Spinal cord (tissue), 10 donors: ENCODE measurements around the gene BMPER. TPM values are rescaled to one million over a fixed set of nuclear protein-coding genes. Genes with fewer than 3 reads are reported as not detected.

Experiments
- DNase-seq, 6 donors: peaks; one replicate each; pipeline versions ENCODE4 v3.0.0 to v3.0.0-alpha.2; 2013 to 2015; ENCODE audit warnings: low spot score in 6 of 6, low read depth in 4 of 6
- H3K27ac ChIP-seq: one replicate; pipeline ENCODE4 v1.5.1; 2013; ENCODE audit warnings: low read depth, low read length, control low read depth
- H3K27me3 ChIP-seq: one replicate; pipeline ENCODE4 v1.6.1; 2013; ENCODE audit warnings: low read length; ENCODE audit not compliant: control insufficient read depth, insufficient read depth
- H3K36me3 ChIP-seq: one replicate; pipeline ENCODE4 v1.6.1; 2013; ENCODE audit warnings: low read length; ENCODE audit not compliant: control insufficient read depth, insufficient read depth
- H3K4me1 ChIP-seq: one replicate; pipeline ENCODE4 v1.6.1; 2013; ENCODE audit warnings: low read length; ENCODE audit not compliant: control insufficient read depth, insufficient read depth
- H3K4me3 ChIP-seq: one replicate; pipeline ENCODE4 v1.5.1; 2013; ENCODE audit warnings: low read depth, low read length, control low read depth
- H3K9me3 ChIP-seq: one replicate; pipeline ENCODE4 v1.6.1; 2013; ENCODE audit warnings: low read length; ENCODE audit not compliant: control insufficient read depth, insufficient read depth
- WGBS: methylation state at CpG from one replicate; pipeline ENCODE4 v1.1.5; 2013; ENCODE audit warnings: missing lambda C conversion rate; ENCODE audit not compliant: insufficient coverage; 5-methylcytosine and 5-hydroxymethylcytosine counted together
- polyA plus RNA-seq, 2 donors: library from polyadenylated mRNA; unstranded; fragments of 120-200 nt; gene quantifications; one replicate each; pipeline ENCODE4 v1.2.1, GENCODE V29; 2013; ENCODE audit not compliant: insufficient read length in 2 of 2
- total RNA-seq, 2 donors: library from RNA; depleted of rRNA in 1 of 2; stranded (reverse); fragments of 120-200 nt in 1 of 2; fragments of >200 nt in 1 of 2; gene quantifications; one replicate each; pipeline versions ENCODE4 v1.2.3 to v1.2.4, GENCODE V29; 2013 to 2014
- donor health status: healthy.

BMPER gene
- total and polyA plus RNA-seq, 4 donors, result 16.8 to 36.3 (median 29.1) TPM

- 100% methylated on average over 1 of the region's 5 CpGs for WGBS
- Histone ChIP-seq H3K36me3 (no peaks in the 10 kb centered on the region), H3K9me3 (no peaks in the 10 kb centered on the region), H3K27me3 (no peaks in the 10 kb centered on the region), H3K27ac (no peak overlapping the region), H3K4me1 (no peaks in the 10 kb centered on the region), H3K4me3 (no peak overlapping the region)
- DNase-seq, result no peak
These were observed 17.9 kb upstream of the BMPER start for GRCh38 chr7:33887266-33887975.

- WGBS, result 71% methylated on average over 3 of the region's 4 CpGs
- H3K4me3 ChIP-seq, result no peak overlapping the region
- no peaks in the 10 kb centered on the region for H3K27me3 ChIP-seq
- peak in 1 of 6 donors; percentile 43 for DNase-seq
- no peaks in the 10 kb centered on the region for H3K9me3 ChIP-seq
- H3K4me1 ChIP-seq, result no peaks in the 10 kb centered on the region
- H3K27ac ChIP-seq, result no peak overlapping the region
- no peaks in the 10 kb centered on the region for H3K36me3 ChIP-seq
These were observed 17.2 kb upstream of the BMPER start for GRCh38 chr7:33888166-33888565.

GRCh38 chr7:33892945-33893344 lies 12.4 kb upstream of the BMPER start:
- Histone ChIP-seq H3K36me3 (no peaks in the 10 kb centered on the region), H3K9me3 (no peaks in the 10 kb centered on the region), H3K27me3 (no peaks in the 10 kb centered on the region), H3K27ac (no peak overlapping the region), H3K4me3 (no peak overlapping the region), H3K4me1 (peaks cover 8% of the 10 kb centered on the region)
- DNase-seq, result no peak
- 68% methylated on average over 3 of the region's 4 CpGs for WGBS

- Histone ChIP-seq H3K27me3 (no peaks in the 10 kb centered on the region), H3K27ac (no peak overlapping the region), H3K9me3 (no peaks in the 10 kb centered on the region), H3K4me1 (peaks cover 8% of the 10 kb centered on the region), H3K36me3 (no peaks in the 10 kb centered on the region), H3K4me3 (no peak overlapping the region)
- WGBS, result 94% methylated on average over 2 of the region's 4 CpGs
- no peak for DNase-seq
These were observed 12.0 kb upstream of the BMPER start for GRCh38 chr7:33893377-33893776.

GRCh38 chr7:33895025-33895804 lies 10.1 kb upstream of the BMPER start:
- H3K27me3 ChIP-seq, result no peaks in the 10 kb centered on the region
- H3K36me3 ChIP-seq, result no peaks in the 10 kb centered on the region
- DNase-seq, result peak in 5 of 6 donors; percentile 45 to 91 (median 61)
- WGBS, result 6% methylated on average over 12 of the region's 17 CpGs
- H3K27ac ChIP-seq, result no peak overlapping the region
- H3K4me3 ChIP-seq, result no peak overlapping the region
- peaks cover 8% of the 10 kb centered on the region for H3K4me1 ChIP-seq
- H3K9me3 ChIP-seq, result no peaks in the 10 kb centered on the region

GRCh38 chr7:33900501-33900900 lies 4.8 kb upstream of the BMPER start:
- H3K4me3 ChIP-seq, result no peak overlapping the region
- H3K9me3 ChIP-seq, result no peaks in the 10 kb centered on the region
- H3K36me3 ChIP-seq, result no peaks in the 10 kb centered on the region
- no peak for DNase-seq
- peaks cover 14% of the 10 kb centered on the region for H3K4me1 ChIP-seq
- H3K27ac ChIP-seq, result no peak overlapping the region
- H3K27me3 ChIP-seq, result peaks cover 4% of the 10 kb centered on the region

GRCh38 chr7:33901199-33901598 lies 4.1 kb upstream of the BMPER start:
- no CpG with 5 or more reads among the region's 4 CpGs for WGBS
- Histone ChIP-seq H3K27me3 (peaks cover 6% of the 10 kb centered on the region), H3K4me1 (peaks cover 17% of the 10 kb centered on the region), H3K36me3 (no peaks in the 10 kb centered on the region), H3K9me3 (no peaks in the 10 kb centered on the region), H3K27ac (no peak overlapping the region), H3K4me3 (no peak overlapping the region)
- no peak for DNase-seq

- WGBS, result no CpG with 5 or more reads among the region's 2 CpGs
- no peaks in the 10 kb centered on the region for H3K9me3 ChIP-seq
- DNase-seq, result no peak
- H3K36me3 ChIP-seq, result no peaks in the 10 kb centered on the region
- peaks cover 17% of the 10 kb centered on the region for H3K4me1 ChIP-seq
- no peak overlapping the region for H3K4me3 ChIP-seq
- H3K27me3 ChIP-seq, result peaks cover 6% of the 10 kb centered on the region
- no peak overlapping the region for H3K27ac ChIP-seq
These were observed 3.5 kb upstream of the BMPER start for GRCh38 chr7:33901847-33902246.

GRCh38 chr7:33902746-33903145 lies 2.6 kb upstream of the BMPER start:
- Histone ChIP-seq H3K9me3 (no peaks in the 10 kb centered on the region), H3K27ac (no peak overlapping the region), H3K36me3 (no peaks in the 10 kb centered on the region), H3K4me1 (peaks cover 17% of the 10 kb centered on the region), H3K4me3 (no peak overlapping the region), H3K27me3 (peaks cover 6% of the 10 kb centered on the region)
- peak in 1 of 6 donors; percentile 19 for DNase-seq
- WGBS, result 41% methylated on average over 3 of the region's 4 CpGs
